Smooth muscle cell (in vitro differentiated cells): ENCODE data around the gene RBM41. TPM values are rescaled to one million over a fixed set of nuclear protein-coding genes. Genes with fewer than 3 reads are reported as not detected.
"Not testable (repeated sequence)": the region's sequence is repeated elsewhere in the genome, so short reads cannot be mapped to it uniquely, and the experiment has no call there.

ENCODE experiments used
- DNase-seq: peaks from one replicate; lab custom pipeline; 2025; ENCODE audit not compliant: unreplicated experiment; lab: John Stamatoyannopoulos, UW
- H2AFZ ChIP-seq: fragments of 200-600 bp; sonication (generic); 2 replicates; pipeline ENCODE4 v1.6.0; 2016; ENCODE audit warnings: antibody characterized with exemption, low read depth, mild to moderate bottlenecking
- H3F3A ChIP-seq: fragments of 200-600 bp; sonication (generic); 2 replicates; pipeline ENCODE4 v1.6.0; 2017; ENCODE audit warnings: antibody characterized with exemption, low read depth
- H3K27ac ChIP-seq: fragments of 200-600 bp; sonication (generic); 2 replicates; pipeline ENCODE4 v1.5.1; 2016; ENCODE audit warnings: low read depth, mild to moderate bottlenecking
- H3K27me3 ChIP-seq: fragments of 200-600 bp; sonication (generic); 2 replicates; pipeline ENCODE4 v1.6.1; 2016; ENCODE audit warnings: low read depth, mild to moderate bottlenecking
- H3K36me3 ChIP-seq: fragments of 200-600 bp; sonication (generic); 2 replicates; pipeline ENCODE4 v1.5.1; 2016; ENCODE audit warnings: low read depth
- H3K4me1 ChIP-seq: fragments of 200-600 bp; sonication (generic); 2 replicates; pipeline ENCODE4 v1.5.1; 2016; ENCODE audit warnings: low read depth
- H3K4me2 ChIP-seq: fragments of 200-600 bp; sonication (generic); 2 replicates; pipeline ENCODE4 v1.6.0; 2016; ENCODE audit warnings: mild to moderate bottlenecking
- H3K4me3 ChIP-seq: fragments of 200-600 bp; sonication (generic); 2 replicates; pipeline ENCODE4 v1.5.1; 2016; ENCODE audit warnings: mild to moderate bottlenecking
- H3K79me2 ChIP-seq: fragments of 200-600 bp; sonication (generic); 2 replicates; pipeline ENCODE4 v1.6.0; 2016; ENCODE audit warnings: low read depth, mild to moderate bottlenecking
- H3K9ac ChIP-seq: fragments of 200-600 bp; sonication (generic); 2 replicates; pipeline ENCODE4 v1.6.0; 2016; ENCODE audit warnings: low read depth
- H3K9me3 ChIP-seq: fragments of 200-600 bp; sonication (generic); replicated peaks from 2 replicates; pipeline ENCODE4 v1.5.1; 2016; ENCODE audit warnings: low read depth
- H4K20me1 ChIP-seq: fragments of 200-600 bp; sonication (generic); 2 replicates; pipeline ENCODE4 v1.6.0; 2016; ENCODE audit warnings: low read depth
- CTCF ChIP-seq: fragments of 200-600 bp; sonication (generic); IDR thresholded peaks from 2 replicates; pipeline ENCODE4 v1.5.1; 2017; ENCODE audit warnings: borderline replicate concordance, mild to moderate bottlenecking, antibody characterized with exemption; ENCODE audit not compliant: insufficient read depth, poor library complexity, severe bottlenecking
- WGBS: methylation state at CpG from one replicate; pipeline ENCODE4 v1.1.7; 2016; ENCODE audit warnings: low lambda C conversion rate; 5-methylcytosine and 5-hydroxymethylcytosine counted together
- polyA plus RNA-seq: library from polyadenylated mRNA; unstranded; fragments of >200 nt; fragmentation: Nextera tagmentation; extraction: Ambion mirVana; gene quantifications from 2 replicates; pipeline ENCODE4 v1.2.1, GENCODE V29; 2016
- total RNA-seq: library from RNA; depleted of rRNA; stranded (reverse); fragments of >200 nt; gene quantifications from 2 replicates; pipeline ENCODE4 v1.2.3, GENCODE V29; 2014

RBM41 gene
- total and polyA plus RNA-seq, 2 experiments from 2014 or later = 6.5 to 12.1 TPM

GRCh38 chrX:107107459-107107858 is 11.2 kb downstream of the RBM41 start:
- no peak for TF ChIP-seq CTCF
- no peak overlapping the region for H3K27ac ChIP-seq
- H3K9me3 ChIP-seq = peaks cover under 1% of the 10 kb centered on the region
- no peaks in the 10 kb centered on the region for H3K36me3 ChIP-seq
- 76% methylated on average over 1 of the region's 1 CpG for WGBS
- no peaks in the 10 kb centered on the region for H3K27me3 ChIP-seq
- H3K4me2 ChIP-seq = no peak overlapping the region
- no peak overlapping the region for H3K4me3 ChIP-seq
- DNase-seq = no peak
- no peak overlapping the region for H2AFZ ChIP-seq
- no peaks in the 10 kb centered on the region for H4K20me1 ChIP-seq
- H3K79me2 ChIP-seq = no peaks in the 10 kb centered on the region
- H3K4me1 ChIP-seq = no peaks in the 10 kb centered on the region
- H3F3A ChIP-seq = no peaks in the 10 kb centered on the region
- H3K9ac ChIP-seq = no peak overlapping the region

- H2AFZ ChIP-seq = no peak overlapping the region
Measured at GRCh38 chrX:107102980-107103379, 15.6 kb downstream of the RBM41 start.

GRCh38 chrX:107076158-107076557 is 42.5 kb downstream of the RBM41 start:
- no peak for TF ChIP-seq CTCF
- no peaks in the 10 kb centered on the region for H3K27me3 ChIP-seq
- no peak overlapping the region for H3K4me3 ChIP-seq
- no peak overlapping the region for H2AFZ ChIP-seq
- H4K20me1 ChIP-seq = no peaks in the 10 kb centered on the region
- peaks cover 16% of the 10 kb centered on the region for H3K9me3 ChIP-seq
- no peak overlapping the region for H3K9ac ChIP-seq
- H3K36me3 ChIP-seq = no peaks in the 10 kb centered on the region
- H3K27ac ChIP-seq = no peak overlapping the region
- WGBS = 88% methylated on average over 6 of the region's 6 CpGs
- H3F3A ChIP-seq = no peaks in the 10 kb centered on the region
- no peaks in the 10 kb centered on the region for H3K4me1 ChIP-seq
- no peaks in the 10 kb centered on the region for H3K79me2 ChIP-seq
- no peak overlapping the region for H3K4me2 ChIP-seq
- DNase-seq = no peak

More at GRCh38 chrX:107102980-107103379, 15.6 kb downstream of the RBM41 start:
- Histone ChIP-seq H3K9ac (no peak overlapping the region), H4K20me1 (peaks cover 6% of the 10 kb centered on the region), H3K4me2 (no peak overlapping the region), H3K36me3 (no peaks in the 10 kb centered on the region), H3K27ac (no peak overlapping the region), H3F3A (no peaks in the 10 kb centered on the region), H3K4me3 (no peak overlapping the region), H3K4me1 (no peaks in the 10 kb centered on the region), H3K9me3 (no peaks in the 10 kb centered on the region), H3K79me2 (no peaks in the 10 kb centered on the region), H3K27me3 (no peaks in the 10 kb centered on the region)
- WGBS = 21% methylated on average over 1 of the region's 1 CpG
- no peak for DNase-seq
- TF ChIP-seq CTCF = no peak

- not testable (repeated sequence) for H3K9ac ChIP-seq, H3K4me1 ChIP-seq, H3K4me3 ChIP-seq, H3K4me2 ChIP-seq, H3K36me3 ChIP-seq, H3K79me2 ChIP-seq, H3K27ac ChIP-seq, H4K20me1 ChIP-seq, H2AFZ ChIP-seq, H3F3A ChIP-seq, H3K9me3 ChIP-seq, H3K27me3 ChIP-seq, DNase-seq
- WGBS = 63% methylated on average over 3 of the region's 3 CpGs
Measured at GRCh38 chrX:107057731-107058130, 60.9 kb downstream of the RBM41 start.
